Right ventricle myocardium inferior (tissue), 1 donor: Measurements from ENCODE around the gene BCL7A. TPM values are rescaled to one million over a fixed set of nuclear protein-coding genes. Genes with fewer than 3 reads are reported as not detected.
A peak's percentile ranks its signal among the peaks of the same experiment; 100 is the strongest.

Experiments
- ATAC-seq: fragments of 200-7000 bp; cut with Tn5 transposase; one replicate; pipeline ENCODE4 v1.9.1; 2020; ENCODE audit warnings: mild to moderate bottlenecking, moderate library complexity
- DNase-seq: peaks from one replicate; pipeline ENCODE4 v3.0.0; 2021; ENCODE audit errors: missing footprints
- intact Hi-C: fragments of 100-400 bp; cut with DNase I; formaldehyde crosslinking; loops from one replicate; pipeline ENCODE4 v1.11.0; 2022
- total RNA-seq: library from RNA; stranded (reverse); fragmentation: NEBNext Ultra II Directional; extraction: Animal tissue kit (Norgen Biotek cat#: 25700); gene quantifications from one replicate; pipeline ENCODE4 v1.2.1, GENCODE V29; 2021
- donor health status: DM: no; HTN: yes; CAD: no; lungs with severe emphysema.

BCL7A gene
- total RNA-seq, 1 donor from 2014 or later, result 15.8 TPM

DNA sequence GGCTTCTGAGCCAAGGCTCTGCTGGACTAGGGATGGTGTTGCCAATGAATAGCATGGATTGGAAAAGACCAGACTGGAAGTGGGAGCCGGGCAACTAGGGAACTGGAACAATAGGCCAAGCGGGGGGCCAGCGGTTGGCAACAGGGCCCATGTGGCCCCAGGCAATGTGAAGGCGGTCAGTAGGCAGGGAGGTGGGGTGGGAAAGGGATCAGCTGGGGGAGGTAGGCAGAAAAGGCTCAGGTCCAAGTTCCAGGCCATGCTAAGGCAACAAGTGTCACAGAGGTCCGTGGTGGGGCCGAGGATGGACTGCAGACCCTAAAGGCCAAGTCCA lies 42.0 kb downstream of the BCL7A start:
- no peak for DNase-seq
- intact Hi-C loops, result loop anchor here (5.0 kb wide), 1 partner anchor 44 kb away; no protein-coding TSS in a partner anchor
- no peak for ATAC-seq

DNA sequence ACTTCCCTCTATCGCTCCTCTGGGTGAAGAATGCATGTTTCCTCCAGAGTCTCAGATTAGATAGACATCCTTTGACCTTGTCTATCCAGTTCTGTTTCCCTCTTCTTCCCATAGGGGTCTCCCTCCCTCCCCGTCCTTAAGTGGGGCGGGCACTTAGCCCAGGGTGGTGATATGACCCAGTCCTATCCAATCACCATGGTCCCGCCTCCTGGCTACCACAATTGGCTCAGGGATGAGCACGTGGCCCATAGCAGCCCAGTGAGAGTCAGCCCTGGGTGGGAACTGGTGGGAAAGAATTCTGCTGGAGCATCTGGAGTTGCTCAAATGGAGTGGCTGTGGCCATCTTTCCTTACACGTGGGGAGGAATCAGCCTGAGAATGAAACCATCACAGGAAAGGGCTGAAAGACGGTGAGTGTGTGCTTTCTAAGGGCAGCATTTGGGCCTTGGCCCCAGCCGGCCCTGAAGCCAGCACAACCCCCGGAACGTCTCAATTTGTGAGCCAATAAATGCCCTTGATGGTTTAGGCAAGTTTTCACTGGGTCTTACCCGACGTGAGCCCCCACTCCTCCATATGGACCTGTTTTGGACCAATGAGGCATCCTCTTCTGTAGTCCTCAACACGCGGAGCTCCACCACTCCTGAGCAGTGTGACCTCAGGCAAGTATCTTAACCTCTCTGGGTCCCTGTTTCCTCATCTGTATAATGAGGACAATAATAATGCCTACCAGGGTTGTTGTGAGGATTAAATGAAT lies 42.5 kb downstream of the BCL7A start:
- ATAC-seq (peak; percentile 91), DNase-seq (peak; percentile 93)
- intact Hi-C loops, result loop anchor here (5.0 kb wide), 1 partner anchor 43 kb away; no protein-coding TSS in a partner anchor

DNA sequence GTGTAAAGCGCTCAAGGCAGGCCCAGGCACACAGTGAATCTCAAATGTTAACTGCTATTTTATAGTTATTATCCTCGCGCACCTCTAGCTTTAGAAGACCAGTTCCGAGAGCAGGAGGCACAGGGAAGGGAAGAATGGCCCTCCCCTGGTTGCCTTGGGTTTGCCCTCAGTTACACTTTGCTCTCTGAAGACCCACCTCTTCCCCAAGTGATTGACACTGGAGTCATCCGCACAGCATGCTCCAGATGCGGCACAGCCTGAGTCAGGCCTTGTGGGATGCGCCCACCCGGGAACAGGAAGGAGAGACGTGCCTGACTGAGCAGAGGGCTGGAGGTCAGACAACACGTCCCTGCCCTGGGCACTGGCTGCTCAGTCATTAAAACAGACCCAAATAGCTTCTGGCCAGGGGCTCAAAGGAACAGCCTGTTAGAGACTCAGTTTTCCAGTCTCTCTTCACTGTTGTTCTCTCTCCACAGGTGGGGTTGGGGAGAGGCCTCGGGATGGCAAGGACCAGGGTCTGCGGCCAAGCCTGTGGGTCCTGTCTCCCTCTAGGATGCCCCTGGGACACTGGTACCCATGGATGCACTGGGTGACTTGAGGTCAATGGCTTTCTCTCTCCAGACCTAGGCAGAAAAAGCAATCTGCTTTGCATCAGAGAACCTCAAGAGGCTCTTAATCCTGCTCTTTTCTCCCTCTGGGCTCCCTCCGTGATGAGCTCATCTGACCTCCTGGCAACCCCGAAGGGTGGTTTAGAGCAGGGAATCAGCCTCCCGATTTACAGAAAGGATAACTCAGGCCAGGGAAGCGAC lies 43.3 kb downstream of the BCL7A start:
- DNase-seq, result no peak
- ATAC-seq, result peak; percentile 51
- intact Hi-C loops, result loop anchor here (5.0 kb wide), 1 partner anchor 42 kb away; no protein-coding TSS in a partner anchor

DNA sequence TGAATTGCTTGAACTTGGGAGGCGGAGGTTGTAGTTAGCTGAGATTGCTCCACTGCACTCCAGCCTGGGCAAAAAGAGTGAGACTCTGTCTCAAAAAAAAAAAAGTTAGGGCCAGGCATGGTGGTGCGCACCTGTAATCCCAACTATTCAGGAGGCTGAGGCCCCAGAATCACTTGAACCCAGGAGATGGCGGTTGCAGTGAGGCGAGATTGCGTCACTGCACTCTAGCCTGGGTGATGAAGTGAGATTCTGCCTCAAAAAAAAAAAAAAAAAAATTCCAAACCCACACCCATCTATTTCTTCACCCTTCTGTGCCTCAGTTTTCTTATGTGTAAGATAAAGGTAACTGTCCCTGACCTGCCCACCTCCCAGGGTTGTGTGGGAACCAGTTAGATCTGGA lies 45.9 kb downstream of the BCL7A start:
- DNase-seq (no peak), ATAC-seq (no peak)
- intact Hi-C loops, result no loop called here

DNA sequence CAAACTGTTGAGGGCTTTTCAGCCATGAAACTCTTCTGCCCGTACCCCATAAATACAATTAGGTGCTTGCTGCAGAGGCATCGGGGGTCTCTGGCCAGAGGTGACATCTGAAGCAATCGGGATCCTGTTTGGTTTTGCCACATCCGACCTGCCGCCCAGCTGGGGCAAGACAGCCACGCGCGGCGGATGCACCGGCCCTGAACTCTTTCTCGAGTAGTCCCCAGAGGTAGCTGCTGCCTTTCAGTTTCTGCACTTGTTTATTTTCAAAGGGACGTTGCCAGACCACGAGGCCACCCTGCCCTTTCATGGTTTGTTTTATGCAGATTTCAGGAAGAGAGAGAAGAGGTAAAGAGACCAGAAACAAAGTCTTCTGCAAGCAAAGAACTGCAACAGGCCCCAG lies 46.3 kb downstream of the BCL7A start:
- ATAC-seq (no peak), DNase-seq (peak; percentile 73)
- intact Hi-C loops, result no loop called here

DNA sequence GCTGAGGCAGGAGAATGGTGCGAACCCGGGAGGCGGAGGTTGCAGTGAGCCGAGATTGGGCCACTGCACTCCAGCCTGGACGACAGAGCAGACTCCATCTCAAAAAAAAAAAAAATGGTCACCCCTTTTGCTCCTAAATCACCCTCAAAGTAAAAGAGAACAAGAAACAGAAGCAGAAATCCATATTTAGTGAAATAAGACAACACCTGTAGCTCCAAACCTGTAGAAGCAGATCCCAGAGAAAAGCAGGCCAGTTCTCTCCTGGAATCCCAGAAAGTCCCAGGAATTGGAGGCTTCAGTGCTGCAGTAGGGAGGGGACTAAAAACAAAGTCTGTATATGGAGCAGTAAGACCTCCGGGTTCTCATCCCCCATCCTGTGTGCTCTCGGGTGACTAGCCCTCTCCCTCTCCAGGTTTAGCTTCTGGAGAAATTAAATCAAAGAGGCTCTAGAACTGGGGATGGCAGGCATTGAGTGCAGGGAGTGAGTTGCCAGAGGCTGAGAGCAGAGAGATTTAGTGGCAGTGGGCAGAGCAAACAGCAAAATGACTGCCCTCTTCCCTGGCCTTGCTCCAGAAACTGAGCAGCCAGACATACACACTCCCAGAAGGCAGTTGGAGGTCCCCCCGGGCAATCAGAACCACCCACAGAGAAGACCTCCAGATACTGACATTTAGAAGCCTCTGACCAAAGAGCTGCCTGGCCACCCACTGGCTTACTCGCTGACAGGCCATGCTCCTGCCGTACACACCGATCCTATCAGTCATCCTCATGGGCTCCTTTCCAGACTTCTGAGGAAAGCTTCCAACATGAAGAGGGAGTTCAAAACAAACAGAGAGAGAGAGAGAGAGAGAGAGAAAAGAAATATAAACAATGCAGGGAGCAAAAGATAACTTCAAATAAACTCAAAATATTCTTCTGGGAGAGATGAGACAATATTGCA lies 50.6 kb downstream of the BCL7A start:
- DNase-seq, result peak; percentile 72
- intact Hi-C loops, result no loop called here
- ATAC-seq, result peak; percentile 85

DNA sequence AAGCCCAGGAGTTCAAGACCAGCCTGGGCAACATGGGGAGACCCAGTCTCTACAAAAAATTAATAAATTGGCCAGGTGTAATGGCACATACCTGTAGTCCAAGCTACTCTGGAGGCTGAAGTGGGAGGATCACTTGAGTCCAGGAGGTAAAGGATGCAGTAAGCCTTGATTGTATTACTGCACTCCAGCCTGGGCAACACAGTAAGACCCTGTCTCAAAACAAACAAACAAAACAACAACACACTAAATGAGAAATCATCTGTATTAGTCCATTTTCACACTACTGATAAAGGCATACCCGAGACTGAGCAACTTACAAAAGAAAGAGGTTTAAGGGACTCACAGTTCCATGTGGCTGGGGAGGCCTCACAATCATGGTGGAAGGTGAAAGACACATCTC lies 52.1 kb downstream of the BCL7A start:
- no peak for ATAC-seq
- intact Hi-C loops, result no loop called here
- no peak for DNase-seq

DNA sequence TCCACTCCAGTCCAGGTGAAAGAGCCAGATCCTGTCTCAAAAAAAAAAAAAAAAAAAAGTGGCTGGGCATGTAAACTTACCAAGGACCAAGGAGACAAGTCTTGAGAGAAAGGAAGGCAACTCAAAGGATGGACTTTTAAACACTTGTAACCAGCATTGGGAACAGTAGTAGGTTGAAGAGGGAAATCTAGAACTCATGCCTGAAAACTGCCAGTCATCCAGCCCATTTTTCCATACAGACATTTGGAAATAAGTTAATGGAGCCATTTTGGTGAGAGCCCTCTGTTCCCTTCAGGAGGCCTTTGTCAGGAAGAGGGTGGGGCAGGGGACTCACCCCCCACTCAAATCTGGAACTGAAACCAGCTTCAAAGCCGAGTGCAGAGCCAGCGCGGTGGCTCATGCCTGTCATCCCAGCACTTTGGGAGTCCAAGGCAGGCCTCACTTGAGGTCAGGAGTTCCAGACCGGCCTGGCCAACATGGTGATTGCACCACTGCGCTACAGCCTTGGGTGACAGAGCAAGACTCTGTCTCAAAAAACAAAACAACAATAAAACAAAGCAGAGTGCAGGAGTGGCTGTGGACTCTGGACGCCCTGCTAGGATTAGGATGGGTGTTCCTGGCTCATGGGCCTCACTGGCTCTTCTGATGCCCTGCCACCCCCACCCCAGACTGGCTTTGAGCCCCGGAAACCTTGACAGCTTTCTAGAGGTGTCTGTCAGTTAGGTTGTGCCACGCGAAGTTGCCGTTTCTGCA lies 55.2 kb downstream of the BCL7A start:
- DNase-seq (peak; percentile 66), ATAC-seq (no peak)
- intact Hi-C loops, result no loop called here

DNA sequence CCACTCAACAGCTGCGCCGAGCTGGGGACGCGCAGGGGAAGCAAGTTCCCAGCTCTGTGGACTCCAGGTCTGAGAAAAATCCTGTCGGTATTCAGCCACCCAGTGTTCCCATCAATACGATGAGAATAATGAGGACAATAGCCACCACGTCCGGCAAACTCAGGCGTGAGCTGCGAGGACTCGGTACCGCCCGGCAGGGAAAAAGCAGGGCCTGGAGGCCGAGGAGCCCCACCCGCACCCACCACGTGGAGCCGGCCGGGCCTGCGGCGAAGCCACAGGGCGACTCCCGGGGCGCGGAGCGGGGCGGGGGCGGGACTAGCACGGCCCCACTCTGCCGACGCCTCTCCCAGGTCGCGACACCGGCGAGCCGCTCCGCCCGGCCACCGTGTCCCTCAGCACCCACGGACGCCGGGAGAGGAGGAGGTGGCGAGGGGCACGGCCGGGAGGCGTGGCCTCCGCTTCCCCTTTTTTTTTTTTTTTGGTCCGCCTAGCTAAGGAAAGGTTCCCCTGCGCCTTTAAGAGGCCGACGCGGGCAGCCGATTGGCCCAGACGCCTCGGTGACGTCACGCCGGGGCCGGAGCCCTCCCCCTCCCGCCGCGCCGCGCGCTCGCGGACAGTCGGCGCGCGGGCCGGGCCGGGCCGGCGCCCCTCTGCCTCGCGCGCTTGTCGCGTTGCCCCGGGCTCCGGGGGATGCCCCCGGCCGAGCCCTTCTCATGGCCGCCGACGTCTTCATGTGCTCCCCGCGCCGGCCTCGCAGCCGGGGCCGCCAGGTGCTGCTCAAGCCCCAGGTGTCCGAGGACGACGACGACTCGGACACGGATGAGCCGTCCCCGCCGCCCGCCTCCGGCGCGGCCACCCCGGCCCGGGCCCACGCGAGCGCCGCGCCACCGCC lies 56.7 kb downstream of the BCL7A start, which contains the start of gene MLXIP:
Gene MLXIP, plus strand, starts transcription at position 616 of the 892 bp plus-strand sequence. Its CDS starts 98 bp downstream, at position 714.
- intact Hi-C loops, result loop anchor here (2.0 kb wide), 1 partner anchor 44 kb away; no protein-coding TSS in a partner anchor
- ATAC-seq (peak; percentile 85), DNase-seq (peak; percentile 97)

DNA sequence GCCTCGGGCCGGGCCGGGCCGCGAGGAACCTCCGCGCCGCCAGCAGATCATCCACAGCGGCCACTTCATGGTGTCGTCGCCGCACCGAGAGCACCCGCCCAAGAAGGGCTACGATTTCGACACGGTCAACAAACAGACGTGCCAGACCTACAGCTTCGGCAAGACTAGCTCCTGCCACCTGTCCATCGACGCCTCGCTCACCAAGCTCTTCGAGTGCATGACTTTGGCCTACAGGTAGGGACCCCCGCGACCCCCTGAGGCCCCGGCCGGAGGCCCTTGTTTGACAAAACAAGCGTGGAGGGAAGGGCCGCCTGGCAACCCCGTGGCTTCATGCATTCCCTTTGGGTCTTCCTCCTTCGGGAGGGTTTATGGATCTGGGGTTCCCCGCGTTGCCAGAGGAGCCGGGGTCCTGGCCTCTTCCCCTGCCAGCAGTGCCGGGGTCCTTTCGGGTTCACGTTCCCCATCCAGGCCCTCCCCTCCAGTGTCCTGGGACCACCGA lies 57.4 kb downstream of the BCL7A start:
- ATAC-seq (no peak), DNase-seq (peak; percentile 75)
- intact Hi-C loops, result loop anchor here (2.0 kb wide), 1 partner anchor 44 kb away; no protein-coding TSS in a partner anchor

DNA sequence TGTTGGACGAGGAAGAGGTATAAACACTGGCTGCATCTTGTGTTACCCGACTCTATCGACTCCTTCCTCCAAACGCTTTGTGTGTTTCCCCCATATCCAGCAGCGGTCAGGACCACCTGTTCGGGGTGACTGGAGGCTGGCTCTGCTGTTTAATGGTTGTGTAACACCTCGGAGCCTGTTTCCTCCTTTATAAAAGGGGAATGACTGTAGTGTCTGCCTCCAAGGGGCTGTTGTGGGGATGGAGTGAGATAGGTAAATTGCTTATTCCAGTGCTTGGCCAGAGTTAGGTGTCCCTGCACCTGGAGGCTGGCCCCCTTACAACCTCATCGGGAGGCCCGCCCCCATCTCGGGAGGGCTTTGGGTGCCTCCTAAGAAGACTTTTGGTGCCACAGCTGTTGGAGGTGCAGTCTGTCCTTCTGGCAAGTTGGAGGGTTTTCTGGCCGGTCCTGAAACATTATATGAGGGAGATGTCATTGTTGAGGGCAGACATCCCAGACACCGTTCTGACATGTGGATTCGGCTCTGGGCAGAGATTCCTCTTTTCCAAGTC lies 57.9 kb downstream of the BCL7A start:
- intact Hi-C loops, result loop anchor here (2.0 kb wide), 1 partner anchor 43 kb away; no protein-coding TSS in a partner anchor

DNA sequence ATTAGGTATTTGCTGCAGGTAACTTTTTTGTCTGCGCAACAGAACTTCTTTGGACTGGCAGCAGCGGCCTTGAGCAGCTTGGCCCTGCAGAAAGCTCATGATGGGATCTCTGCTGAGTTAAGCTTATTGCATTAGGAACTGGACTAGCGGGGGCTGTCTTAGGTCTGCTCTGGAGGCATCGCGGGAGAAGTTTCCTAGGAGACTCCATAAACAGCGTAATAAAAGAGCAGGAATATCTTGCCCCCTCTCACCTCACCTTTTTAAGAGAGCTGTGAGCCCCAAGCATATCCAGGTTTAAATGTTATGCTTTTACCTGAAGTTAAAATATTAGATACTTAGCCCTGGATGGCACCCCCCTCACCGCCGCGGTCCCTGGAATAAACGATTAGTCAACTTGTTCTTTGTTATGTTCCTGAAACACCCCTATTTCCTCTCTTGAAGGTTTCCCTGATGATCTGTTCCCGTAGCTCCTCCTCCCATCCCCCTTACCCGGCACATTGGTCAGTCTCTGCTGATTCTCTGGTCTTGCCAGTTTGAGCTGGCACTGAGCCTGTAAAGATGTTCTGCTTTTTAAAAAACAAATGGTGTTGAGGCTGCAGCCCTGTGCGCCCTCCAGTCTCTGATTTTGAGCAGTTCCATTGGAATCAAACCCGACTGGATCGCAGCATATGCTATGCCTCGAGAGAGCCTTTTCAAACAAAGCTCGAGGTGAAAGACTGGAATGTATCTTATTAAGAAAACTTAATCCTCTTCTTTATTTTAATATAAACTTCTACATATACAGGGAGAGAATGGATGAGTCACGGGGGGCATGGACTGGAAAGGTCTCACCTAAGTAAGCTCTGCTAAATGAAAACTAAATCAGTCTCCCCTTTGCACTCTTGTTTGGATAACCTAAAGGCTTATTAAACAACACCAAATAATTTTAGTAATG lies 58.7 kb downstream of the BCL7A start:
- peak; percentile 14 for ATAC-seq
- DNase-seq, result peak; percentile 65
- intact Hi-C loops, result no loop called here

More for the DNA sequence above, 57.9 kb downstream of the BCL7A start:
- peak; percentile 69 for DNase-seq
- no peak for ATAC-seq

DNA sequence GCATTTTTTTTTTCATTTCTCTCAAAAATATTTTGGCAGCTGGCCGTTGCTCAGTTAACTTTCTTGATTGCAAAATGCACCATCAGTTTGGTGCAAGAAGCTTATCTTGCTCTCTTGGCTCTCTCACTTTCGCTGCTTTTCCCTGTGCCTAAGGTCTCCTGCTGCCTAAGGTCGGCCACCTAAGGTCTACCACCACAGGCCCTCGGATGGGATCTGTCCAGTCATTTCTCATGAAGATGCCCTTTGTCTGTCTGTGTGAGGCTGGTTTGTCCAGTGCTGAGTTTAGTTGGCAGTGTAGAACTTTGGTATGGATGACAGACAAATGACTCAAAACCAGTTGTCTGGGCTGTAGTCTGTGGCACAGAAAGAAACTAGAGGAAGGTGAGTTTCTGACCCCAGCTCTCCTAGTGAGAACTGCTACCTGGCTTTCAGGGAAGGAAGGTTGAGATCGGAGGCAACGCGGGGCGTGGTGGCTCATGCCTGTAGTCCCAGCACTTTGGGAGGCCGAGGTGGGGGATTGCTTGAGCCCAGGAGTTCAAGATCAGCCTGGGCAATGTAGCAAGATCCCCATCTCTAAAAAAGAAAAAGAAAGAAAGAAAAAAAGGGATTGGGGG lies 59.5 kb downstream of the BCL7A start:
- ATAC-seq (no peak), DNase-seq (peak; percentile 25)
- intact Hi-C loops, result no loop called here

DNA sequence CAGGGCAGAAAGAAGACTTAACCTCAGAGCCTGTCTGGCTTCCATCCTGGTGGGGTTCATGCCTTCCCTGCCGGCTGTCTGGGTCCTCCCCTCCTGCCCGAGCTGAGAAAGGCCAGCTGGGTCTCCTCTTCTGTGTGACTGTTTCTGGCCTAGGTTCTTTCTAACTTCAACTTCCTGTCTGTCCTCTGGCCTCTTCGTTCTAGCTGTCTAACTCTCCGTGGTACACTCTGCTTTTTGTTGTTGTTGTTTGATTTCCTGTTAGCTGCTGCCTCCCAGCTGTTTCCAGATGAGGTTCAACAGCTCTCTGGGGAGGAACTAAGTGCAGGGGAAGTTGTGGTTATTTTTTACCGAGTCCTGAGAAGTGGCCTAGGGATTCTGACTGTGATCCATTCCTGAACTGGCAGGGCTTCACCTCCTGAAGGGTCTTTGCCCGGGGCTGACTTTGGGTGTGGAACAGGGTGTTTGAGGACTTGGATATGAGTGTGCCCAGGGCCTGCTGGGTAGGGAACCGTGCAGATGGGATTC lies 60.1 kb downstream of the BCL7A start:
- DNase-seq (peak; percentile 72), ATAC-seq (peak; percentile 71)
- intact Hi-C loops, result no loop called here
